Measurements from ENCODE around the gene CD200R1. TPM values are rescaled to one million over a fixed set of nuclear protein-coding genes. Genes with fewer than 3 reads are reported as not detected.

The CD200R1 gene
- total and polyA plus RNA-seq, 2 of the 8 experiments (the other 6 are each of a cell fraction or from before 2014, with no cell fraction given) = 0.02 TPM; not detected in 1

GRCh38 chr3:112984485-112984884 is 9.6 kb upstream of the CD200R1 start:
- Histone ChIP-seq H3K18ac (ENCODE audit: extremely low read depth, low read length) (no peak overlapping the region), H3K23ac (ENCODE audit: insufficient read length) (no peak overlapping the region), H3K4me1 (replicated peaks in 1 of 4; ENCODE audit: control insufficient read depth in 3 of 4, insufficient read depth in 4 of 4, low read length in 3 of 4) (no peaks in the 10 kb centered on the region), H3K9ac (replicated peaks in 1 of 4; ENCODE audit: extremely low read depth in 1 of 4, low read depth in 3 of 4, low read length in 3 of 4) (no peak overlapping the region), H3K4ac (replicated peaks; ENCODE audit: insufficient read length, low read depth, low read length) (no peak overlapping the region), H2BK5ac (ENCODE audit: low read depth, low read length) (no peak overlapping the region), H3K27ac (ENCODE audit: low read depth, low read length) (no peak overlapping the region), H2BK12ac (ENCODE audit: low read depth, low read length) (no peak overlapping the region), H2BK15ac (ENCODE audit: low read length) (no peak overlapping the region), H3K4me3 (ENCODE audit: extremely low read depth in 1 of 4, insufficient read depth in 2 of 4, low read depth in 3 of 4, low read length in 4 of 4) (no peak overlapping the region), H2BK20ac (ENCODE audit: low read length) (no peak overlapping the region), H4K5ac (ENCODE audit: insufficient read length, low read depth, low read length) (no peak overlapping the region), H4K91ac (replicated peaks; ENCODE audit: insufficient read length, low read length) (no peak overlapping the region), H2AFZ (ENCODE audit: low read length) (no peak overlapping the region), H3K79me2 (ENCODE audit: control insufficient read depth in 1 of 2, insufficient read depth in 2 of 2, low read length in 2 of 2) (no peaks in the 10 kb centered on the region), H4K20me1 (replicated peaks in 1 of 2; ENCODE audit: control insufficient read depth in 1 of 2, insufficient read depth in 2 of 2, low read length in 2 of 2) (no peaks in the 10 kb centered on the region), H3K56ac (replicated peaks; ENCODE audit: insufficient read length, low read depth, low read length) (no peak overlapping the region), H3K23me2 (ENCODE audit: low read depth, low read length) (no peaks in the 10 kb centered on the region), H3K79me1 (ENCODE audit: low read depth, low read length) (no peaks in the 10 kb centered on the region), H3K9me3 (ENCODE audit: insufficient read depth in 2 of 2, low read depth in 1 of 2, low read length in 1 of 2) (no peaks in the 10 kb centered on the region), H4K8ac (ENCODE audit: extremely low read depth, insufficient read depth, low read length) (no peak overlapping the region), H3K4me2 (ENCODE audit: insufficient read depth in 1 of 2, low read depth in 2 of 2, low read length in 2 of 2) (no peak overlapping the region), H2BK120ac (replicated peaks; ENCODE audit: low read depth, low read length) (no peak overlapping the region), H3K36me3 (ENCODE audit: control insufficient read depth in 2 of 4, insufficient read depth in 4 of 4, low read length in 3 of 4) (no peaks in the 10 kb centered on the region), H2AK5ac (ENCODE audit: low read depth, low read length) (no peak overlapping the region), H3K14ac (ENCODE audit: insufficient read length) (no peak overlapping the region), H3K27me3 (replicated peaks in 1 of 4; ENCODE audit: control insufficient read depth in 3 of 4, extremely low read depth in 1 of 4, insufficient read depth in 3 of 4, low read length in 3 of 4) (no peaks in the 10 kb centered on the region; a peak in 1 of 7 replicates)
- WGBS, 2 experiments (ENCODE audit: extremely low coverage in 1 of 2, insufficient coverage in 1 of 2, insufficient read length in 1 of 2, insufficient replicate concordance in 2 of 2, low coverage in 1 of 2, low lambda C conversion rate in 2 of 2, missing lambda C conversion rate in 1 of 2) = 73% methylated on average over 2 of the region's 2 CpGs; no CpG with 5 or more reads in 1 of the 2 experiments
- FAIRE-seq (no peak), DNase-seq (ENCODE audit: low read depth in 1 of 2, low spot score in 2 of 2) (no peak)
- POLR2A ChIA-PET (ENCODE audit: partially characterized antibody) = interaction anchor here (1.0 kb wide), 1 partner anchor 15 kb away, joined by 3 read pairs; no protein-coding TSS in a partner anchor
- CTCF ChIA-PET (ENCODE audit: partially characterized antibody) = interaction anchor here (1.3 to 1.8 kb wide), 4 partner anchors 8 to 372 kb away, joined by 3 to 9 read pairs (median 4); no protein-coding TSS in a partner anchor
- TF ChIP-seq TAF1 (IDR thresholded peaks at IDR 0.05; ENCODE audit: low read depth, low read length) (no peak), RBBP5 (IDR thresholded peaks at IDR 0.05; ENCODE audit: borderline replicate concordance, low read depth, low read length) (no peak), SIRT6 (IDR thresholded peaks at IDR 0.05; ENCODE audit: low read length) (no peak), SIN3A (conservative IDR thresholded peaks at IDR 0.05 in 1 of 2, IDR thresholded peaks at IDR 0.05 in 1 of 2; ENCODE audit: low read depth in 1 of 2, low read length in 2 of 2) (no peak), GABPA (IDR thresholded peaks at IDR 0.05; ENCODE audit: borderline replicate concordance, insufficient read depth, low read length) (no peak)
